MM.1S (cell line): ENCODE results near the gene SNRPA1.

Experiments
- EZH2 ChIP-seq: fragments of 300-600 bp; sonication (generic); optimal IDR thresholded peaks from 2 replicates; pipeline ENCODE3; 2017; ENCODE audit warnings: low read depth, mild to moderate bottlenecking, antibody characterized with exemption, low read length, mixed read lengths
- EZH2phosphoT487 ChIP-seq: fragments of 300-600 bp; sonication (generic); IDR thresholded peaks from 2 replicates; pipeline ENCODE4 v1.6.1; 2018; ENCODE audit warnings: antibody characterized with exemption, low read length
- TF ChIP-seq, protein P1 (sequence below): fragments of 300-600 bp; sonication (generic); IDR thresholded peaks from 2 replicates; pipeline ENCODE4 v1.5.1; 2016; ENCODE audit warnings: antibody characterized with exemption, low read length, mixed read lengths

DNA sequence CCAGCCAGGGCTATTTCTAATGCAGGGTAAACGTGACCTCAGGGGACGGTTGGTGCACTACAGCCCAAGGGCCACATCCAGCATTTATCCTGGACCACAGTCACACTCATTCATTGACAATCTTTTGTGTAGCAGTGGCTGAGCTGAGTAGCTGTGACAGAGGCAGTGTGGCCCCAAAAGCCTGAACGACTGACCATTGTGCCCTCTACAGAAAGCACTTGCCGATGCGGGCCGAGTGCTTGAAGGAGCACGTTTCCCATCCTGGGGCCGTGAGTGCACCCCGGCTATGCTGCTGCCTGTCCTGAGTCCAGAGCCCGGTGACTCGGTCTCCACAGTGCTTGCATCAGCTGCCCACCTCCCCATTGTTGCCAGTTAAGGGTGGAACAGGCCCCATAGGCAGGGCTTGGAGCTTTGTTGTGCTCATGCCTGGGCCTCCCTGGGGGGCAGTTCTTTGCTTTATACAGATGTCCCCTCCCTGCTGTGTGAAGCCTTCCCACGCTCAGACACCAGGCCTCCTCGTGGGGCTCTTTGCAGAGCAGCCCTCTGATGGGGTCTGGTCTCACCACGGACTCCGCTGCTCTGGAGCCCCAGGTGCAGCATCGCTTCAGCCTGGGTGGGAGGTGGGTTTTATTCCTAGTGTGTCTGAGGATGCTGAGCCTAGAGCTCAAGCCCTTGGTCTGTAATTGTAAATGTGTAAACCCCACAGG lies 13.0 kb upstream of the SNRPA1 start:
- TF ChIP-seq, protein P1, sequence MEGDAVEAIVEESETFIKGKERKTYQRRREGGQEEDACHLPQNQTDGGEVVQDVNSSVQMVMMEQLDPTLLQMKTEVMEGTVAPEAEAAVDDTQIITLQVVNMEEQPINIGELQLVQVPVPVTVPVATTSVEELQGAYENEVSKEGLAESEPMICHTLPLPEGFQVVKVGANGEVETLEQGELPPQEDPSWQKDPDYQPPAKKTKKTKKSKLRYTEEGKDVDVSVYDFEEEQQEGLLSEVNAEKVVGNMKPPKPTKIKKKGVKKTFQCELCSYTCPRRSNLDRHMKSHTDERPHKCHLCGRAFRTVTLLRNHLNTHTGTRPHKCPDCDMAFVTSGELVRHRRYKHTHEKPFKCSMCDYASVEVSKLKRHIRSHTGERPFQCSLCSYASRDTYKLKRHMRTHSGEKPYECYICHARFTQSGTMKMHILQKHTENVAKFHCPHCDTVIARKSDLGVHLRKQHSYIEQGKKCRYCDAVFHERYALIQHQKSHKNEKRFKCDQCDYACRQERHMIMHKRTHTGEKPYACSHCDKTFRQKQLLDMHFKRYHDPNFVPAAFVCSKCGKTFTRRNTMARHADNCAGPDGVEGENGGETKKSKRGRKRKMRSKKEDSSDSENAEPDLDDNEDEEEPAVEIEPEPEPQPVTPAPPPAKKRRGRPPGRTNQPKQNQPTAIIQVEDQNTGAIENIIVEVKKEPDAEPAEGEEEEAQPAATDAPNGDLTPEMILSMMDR, result no peak
- no peak for TF ChIP-seq EZH2
- TF ChIP-seq EZH2phosphoT487, result no peak
